Activated T-cell treated with anti-CD3 and anti-CD28 coated beads, Interleukin-2, amount 50 U/mL, for 48 hours (primary cell): ENCODE results near the gene HNRNPF.
A peak's percentile ranks its signal among the peaks of the same experiment; 100 is the strongest.

Experiments used
- DNase-seq, 2 experiments: peaks; one replicate each; pipeline ENCODE4 v3.0.0-alpha.2; 2020

Gene HNRNPF

GRCh38 chr10:43375401-43376020 is 33.5 kb downstream of the HNRNPF start:
- no peak for DNase-seq

DNA sequence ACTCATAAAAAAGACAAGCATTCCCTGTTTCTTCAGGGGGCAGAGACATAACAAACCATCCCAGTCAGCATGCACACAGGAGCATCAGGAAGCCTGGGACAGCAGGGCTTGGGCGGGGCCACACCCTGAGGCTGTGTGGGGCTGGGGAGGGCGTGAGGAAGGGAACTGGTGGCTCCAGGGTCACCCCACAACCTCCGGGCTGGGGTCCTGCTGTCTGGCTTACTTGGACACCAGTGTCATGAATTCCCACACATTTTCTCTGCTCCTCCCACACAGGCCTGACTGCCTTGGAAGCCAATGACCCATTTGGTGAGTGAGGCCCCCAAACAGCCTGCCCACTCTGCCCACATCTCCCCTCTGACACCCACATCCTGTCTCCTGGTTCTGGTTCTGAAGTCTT is 34.8 kb downstream of the HNRNPF start:
- no peak for DNase-seq

- DNase-seq, result no peak
These were observed 35.5 kb downstream of the HNRNPF start for GRCh38 chr10:43373461-43373860.

DNA sequence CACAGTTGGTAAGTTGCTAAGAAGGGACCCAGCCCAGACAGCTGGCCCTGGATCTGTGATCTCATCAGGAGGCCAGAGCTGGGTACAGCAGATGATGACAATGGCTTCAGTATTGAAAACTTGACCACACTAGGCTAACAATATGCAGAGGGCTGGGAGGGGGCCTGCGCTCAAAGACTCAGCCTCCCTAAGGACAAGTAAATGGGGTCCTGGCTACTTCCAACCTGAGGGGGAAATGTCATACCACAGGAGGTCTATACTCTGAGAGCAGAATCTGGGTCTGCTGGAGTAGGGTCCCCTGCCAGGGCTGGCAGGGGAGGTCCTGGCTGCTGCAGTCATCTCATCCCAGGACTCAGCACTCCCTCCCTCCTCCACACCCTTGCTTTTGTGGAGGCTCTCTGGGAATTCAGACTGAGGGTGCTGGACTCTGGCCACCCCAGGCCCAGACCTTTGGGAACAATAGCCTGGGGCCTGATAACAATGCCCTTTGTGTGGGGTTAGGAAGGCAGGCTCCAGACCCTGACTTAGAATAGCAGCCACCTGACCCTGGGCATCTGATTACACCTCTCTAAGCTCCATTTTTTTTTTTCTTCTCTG is 36.1 kb downstream of the HNRNPF start:
- no peak for DNase-seq

DNA sequence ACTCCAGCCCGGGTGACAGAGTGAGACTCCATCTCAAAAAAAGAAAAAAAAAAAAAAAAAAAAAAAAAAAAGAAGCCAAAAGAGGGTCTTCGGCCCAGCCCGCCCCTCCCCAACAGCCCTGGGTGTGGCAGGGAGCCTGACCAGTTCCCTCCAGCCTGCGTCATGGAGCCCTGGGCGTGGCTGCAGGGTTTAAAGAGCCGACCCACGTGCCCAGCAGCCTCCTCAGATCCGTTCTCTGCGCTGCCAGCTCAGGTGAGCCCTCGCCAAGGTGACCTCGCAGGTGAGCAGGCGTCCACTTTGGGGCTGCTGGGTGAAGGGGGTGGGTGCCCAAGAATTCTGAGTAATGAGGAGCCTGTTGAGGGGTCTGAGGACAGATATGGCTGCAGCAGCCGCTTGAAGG is 37.6 kb downstream of the HNRNPF start, which contains the start of gene FXYD4:
Gene FXYD4 (plus strand): TSS at position 219 of the 400 bp plus-strand sequence. CDS start 2,111 bp downstream, outside the sequence.
- no peak for DNase-seq

- no peak for DNase-seq
These were observed 38.2 kb downstream of the HNRNPF start for GRCh38 chr10:43370671-43371215.

- DNase-seq, result no peak
These were observed 39.1 kb downstream of the HNRNPF start for GRCh38 chr10:43369921-43370320.

- no peak for DNase-seq
These were observed 44.0 kb downstream of the HNRNPF start for GRCh38 chr10:43365001-43365400.

GRCh38 chr10:43362191-43362839 is 46.7 kb downstream of the HNRNPF start:
- peak; percentile 96 to 97 for DNase-seq

- peak; percentile 34 to 40 for DNase-seq
These were observed 47.3 kb downstream of the HNRNPF start for GRCh38 chr10:43361547-43362190.

GRCh38 chr10:43360086-43360485 is 48.9 kb downstream of the HNRNPF start:
- DNase-seq, result no peak

GRCh38 chr10:43355749-43356371 is 53.1 kb downstream of the HNRNPF start:
- peak in 1 of 2 experiments; percentile 41 for DNase-seq

DNA sequence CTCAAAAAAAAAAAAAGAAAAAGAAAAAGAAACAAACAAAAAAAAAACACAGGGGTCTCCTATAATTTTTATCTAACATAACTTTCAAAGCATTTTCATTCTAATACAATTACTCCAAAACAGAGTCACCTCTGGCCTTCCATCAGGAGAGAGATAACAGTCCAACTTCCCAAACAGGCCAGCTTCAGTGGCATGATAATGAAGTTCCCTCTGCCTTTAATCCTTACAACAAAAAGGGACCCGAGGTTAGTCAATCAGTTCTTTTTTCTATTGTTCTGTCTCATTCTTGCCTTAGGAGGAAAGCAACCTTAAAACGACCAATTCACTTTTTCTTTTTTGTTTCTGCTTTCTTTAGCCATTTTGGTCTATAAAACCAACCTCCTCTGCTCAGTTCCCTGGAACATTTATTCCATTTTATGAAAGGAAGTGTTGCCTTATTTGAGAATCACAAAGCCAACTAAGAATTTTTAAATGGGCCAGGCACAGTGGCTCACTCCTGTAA is 54.1 kb downstream of the HNRNPF start:
- no peak for DNase-seq

GRCh38 chr10:43354330-43354635 is 54.7 kb downstream of the HNRNPF start:
- DNase-seq, result no peak

DNA sequence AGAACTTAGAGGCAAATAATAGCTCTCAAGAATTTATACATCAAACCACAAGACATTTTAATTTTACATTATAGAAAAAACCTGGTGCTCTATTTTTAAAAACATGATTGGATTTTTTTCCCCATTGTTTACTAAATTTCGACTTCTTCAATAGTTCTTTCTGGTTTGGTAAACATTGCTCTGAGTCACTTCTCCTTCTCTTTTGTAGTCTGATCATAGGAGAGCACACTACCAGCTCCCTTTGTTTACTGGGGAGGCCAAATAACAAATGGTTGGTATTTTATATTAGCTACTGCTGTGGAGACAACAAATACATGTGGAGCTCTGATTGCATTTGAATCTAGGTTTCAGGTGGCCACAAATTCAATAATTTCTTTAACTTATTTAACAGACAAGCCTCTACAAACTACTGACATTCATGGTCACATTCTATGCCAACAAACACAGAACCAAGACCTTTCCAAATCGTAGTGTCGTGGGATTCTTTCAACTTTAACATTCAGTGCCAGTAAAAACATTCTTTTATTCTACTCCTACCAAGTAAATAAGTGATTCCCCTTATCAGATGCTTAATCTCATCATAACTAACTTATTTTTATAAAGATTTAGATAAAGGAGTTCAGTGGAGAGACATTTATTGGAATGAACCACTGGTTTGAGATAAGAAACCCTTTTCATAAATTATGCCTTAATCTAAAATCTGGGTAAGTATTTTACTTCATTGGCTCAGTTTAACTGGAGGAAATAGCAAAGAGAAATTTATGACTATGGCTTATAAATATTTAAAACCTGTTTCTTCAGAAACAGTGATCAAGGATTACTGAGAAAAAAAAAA is 55.3 kb downstream of the HNRNPF start:
- no peak for DNase-seq

DNA sequence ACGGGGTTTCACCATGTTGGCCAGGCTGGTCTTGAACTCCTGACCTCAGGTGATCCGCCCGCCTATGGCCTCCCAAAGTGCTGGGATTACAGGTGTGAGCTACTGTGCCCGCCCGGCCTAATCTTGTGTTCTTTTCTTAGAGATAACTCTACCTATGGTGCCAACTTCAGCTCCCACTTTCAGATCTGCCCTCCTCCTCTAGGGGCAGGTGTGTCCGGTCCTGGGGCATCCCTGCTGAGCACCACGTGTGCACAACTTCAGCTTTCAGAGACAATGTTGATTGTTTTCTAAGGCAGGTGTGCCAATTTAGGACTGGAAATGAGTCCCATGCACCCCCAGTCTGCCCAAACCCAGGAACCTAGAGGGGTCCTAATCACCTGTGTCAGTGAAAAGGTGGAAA is 56.0 kb downstream of the HNRNPF start:
- no peak for DNase-seq

DNA sequence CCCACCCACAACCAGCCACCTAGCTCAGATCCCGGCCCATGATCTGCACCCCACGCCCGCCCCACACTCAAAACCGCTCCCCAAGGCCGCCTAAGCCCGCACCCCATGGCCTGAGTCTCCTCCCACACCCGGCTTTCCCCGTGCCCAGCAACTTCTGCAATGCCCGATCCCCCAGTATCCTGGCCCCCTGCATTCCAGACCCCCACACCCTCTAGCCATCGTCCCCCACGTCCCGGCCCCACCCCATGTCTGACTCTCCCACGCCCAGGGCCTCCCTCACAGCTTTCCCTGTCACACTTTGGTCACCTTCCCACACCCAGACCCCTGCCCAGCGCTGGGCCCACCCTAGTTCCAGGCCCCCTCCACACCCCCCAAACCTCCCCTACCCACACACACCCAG is 57.7 kb downstream of the HNRNPF start:
- DNase-seq, result no peak

DNA sequence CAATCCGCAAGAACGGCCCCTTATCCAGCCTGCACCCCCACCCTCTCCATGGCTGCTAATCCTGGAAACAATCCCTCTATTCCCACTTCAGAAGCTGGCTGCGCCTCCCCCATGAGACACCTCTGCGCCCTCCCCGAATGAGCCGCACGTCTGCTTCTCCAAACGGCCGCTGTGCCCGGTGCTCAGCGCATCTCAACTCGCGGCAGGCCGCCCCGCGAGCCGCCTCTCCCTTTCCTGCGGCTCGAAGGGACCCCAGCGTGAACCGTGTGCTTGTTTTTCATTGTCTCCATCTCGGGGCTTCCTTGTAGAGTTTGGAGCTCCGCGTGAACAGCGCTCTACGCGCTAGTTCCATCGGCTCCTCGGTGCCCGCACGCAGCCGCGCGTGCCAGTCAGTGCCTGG is 58.3 kb downstream of the HNRNPF start:
- DNase-seq, result no peak

- DNase-seq, result no peak
These were observed 58.8 kb downstream of the HNRNPF start for GRCh38 chr10:43350156-43350555.

DNA sequence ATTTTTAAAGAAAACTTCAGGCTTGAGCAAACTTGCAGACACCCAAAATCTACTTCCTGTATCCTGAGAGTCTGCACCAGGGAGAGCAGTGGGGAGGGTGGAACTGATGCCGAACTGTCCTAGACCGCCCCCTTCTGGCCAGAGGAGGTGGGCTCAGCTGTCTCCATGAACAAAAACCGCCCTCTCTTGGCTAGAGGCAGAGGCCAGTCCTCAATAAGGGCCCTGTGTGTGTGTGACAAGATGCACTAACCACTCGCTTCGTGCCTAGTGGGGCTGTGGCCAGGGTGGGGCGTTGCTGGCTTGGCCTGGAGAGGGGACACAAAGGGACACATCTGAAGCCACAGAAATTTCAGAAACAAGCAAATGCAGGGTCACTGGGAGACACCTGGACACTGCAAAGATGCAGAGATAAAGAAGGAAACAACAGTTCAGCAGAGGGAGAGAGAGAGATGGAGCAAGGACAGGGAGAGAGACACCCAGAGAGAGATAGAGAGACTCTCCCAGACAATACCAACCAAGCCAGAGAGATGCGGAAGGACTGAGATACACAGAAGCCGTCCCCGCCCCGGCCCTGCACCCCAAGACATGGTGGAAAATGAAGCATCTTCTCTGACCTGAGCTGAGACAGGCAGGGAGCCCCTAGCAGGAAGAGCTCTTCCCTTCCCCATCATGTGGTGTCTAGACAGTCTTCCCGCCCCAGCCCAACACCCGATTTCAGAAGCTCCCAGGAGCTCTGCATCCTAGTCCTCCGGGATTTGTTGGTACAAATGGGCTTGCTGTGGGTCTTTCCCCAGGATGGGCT is 60.3 kb downstream of the HNRNPF start:
- peak; percentile 87 to 91 for DNase-seq

DNA sequence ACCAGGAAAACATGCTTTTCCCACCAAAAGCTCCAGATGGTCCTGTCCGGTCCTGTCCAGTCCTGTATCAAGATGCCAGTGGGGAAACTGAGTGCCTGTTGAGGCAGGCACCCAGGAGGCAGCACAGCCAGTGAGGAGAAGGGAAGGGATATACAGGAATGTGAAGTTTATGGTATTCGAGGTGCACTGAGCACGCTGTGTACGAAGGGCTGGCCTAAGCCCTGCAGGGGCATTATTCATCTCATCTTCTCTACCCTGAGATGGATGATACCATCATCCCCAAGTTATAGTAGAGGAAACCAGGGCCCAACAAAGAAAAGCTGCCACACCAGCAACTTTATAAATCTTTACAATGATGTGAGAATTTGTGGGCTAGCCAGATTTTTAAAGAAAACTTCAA is 61.0 kb downstream of the HNRNPF start:
- DNase-seq, result no peak
